Measurements from ENCODE around the gene PROKR1. TPM values are rescaled to one million over a fixed set of nuclear protein-coding genes. Genes with fewer than 3 reads are reported as not detected.
A peak's percentile ranks its signal among the peaks of the same experiment; 100 is the strongest.

PROKR1 gene
- not detected in 2 replicates for total RNA-seq (2012; rRNA removed)
- not detected in 2 replicates for polyA plus RNA-seq (2012; rRNA removed)
- polyA plus RNA-seq (2012; cell fraction: cytosol; rRNA removed), result not detected in 2 replicates
- not detected in 2 replicates for polyA plus RNA-seq (2012; cell fraction: nucleus; rRNA removed; ENCODE audit: low replicate concordance)
- Bru-seq, nascent RNA, result percentile 15 among the genes with signal in this experiment
- BruChase-seq, experiment 1, labeled RNA remaining after a 6-hour chase, result percentile 22 among the genes with signal in this experiment
- not detected for BruChase-seq, experiment 2, labeled RNA remaining after a 2-hour chase
- long read RNA-seq, full-length matches to known transcripts, result 1 of 1 reads
- long read RNA-seq, partial matches to known transcripts, result 0 of 1 reads
- long read RNA-seq, other reads (novel, unspliced or antisense), result 0 of 1 reads

- CTCF ChIA-PET, result no interaction called here
- no TSS peak for BruUV-seq (replicated peaks)
- in situ Hi-C loops (cut with MboI; ENCODE audit: low sequenced_read_pairs), result no loop called here
These were observed at the start of gene PROKR1 for GRCh38 chr2:68643011-68643873. Gene PROKR1 (plus strand): TSS chr2:68643579. CDS start chr2:68645822, 2,243 bp downstream.

More at GRCh38 chr2:68643011-68643873, at the start of gene PROKR1:
- Histone ChIP-seq H3K79me1 (ENCODE audit: low read depth in 1 of 2, low read length in 2 of 2) (no peaks in the 10 kb centered on the region), H4K5ac (ENCODE audit: low read depth, low read length) (no peak within 1 kb of the TSS), H3K14ac (replicated peaks; ENCODE audit: low read depth, low read length) (no peak within 1 kb of the TSS), H3K4me1 (ENCODE audit: control insufficient read depth, insufficient read depth, low read length) (peaks cover 4% of the 10 kb centered on the region), H4K8ac (ENCODE audit: low read depth in 2 of 2, low read length in 2 of 2) (no peak within 1 kb of the TSS), H2AK5ac (ENCODE audit: low read depth, low read length) (no peak within 1 kb of the TSS), H3K4me2 (ENCODE audit: low read depth, low read length) (peak within 1 kb of the TSS; percentile 71), H3K23ac (ENCODE audit: low read depth, low read length) (no peak within 1 kb of the TSS), H3K9ac (ENCODE audit: low read depth, low read length) (no peak within 1 kb of the TSS), H3K18ac (ENCODE audit: low read depth, low read length) (no peak within 1 kb of the TSS), H3K56ac (ENCODE audit: extremely low read depth, insufficient read depth, low read length) (no peak within 1 kb of the TSS), H3K27me3 (ENCODE audit: control insufficient read depth, insufficient read depth, low read length) (peaks cover 72% of the 10 kb centered on the region), H2BK5ac (ENCODE audit: low read depth, low read length, poor library complexity, severe bottlenecking) (no peak within 1 kb of the TSS), H2BK20ac (ENCODE audit: low read depth, low read length) (no peak within 1 kb of the TSS), H3K27ac (ENCODE audit: insufficient read depth, low read length) (no peak within 1 kb of the TSS), H3K9me3 (ENCODE audit: control insufficient read depth, insufficient read depth, low read length) (peaks cover 6% of the 10 kb centered on the region), H2AK9ac (replicated peaks; ENCODE audit: low read depth, low read length, poor library complexity) (peak within 1 kb of the TSS; percentile 23), H3K9me1 (ENCODE audit: insufficient read depth, low read length) (no peaks in the 10 kb centered on the region), H4K20me1 (ENCODE audit: insufficient read depth, low read length) (no peaks in the 10 kb centered on the region), H2BK15ac (ENCODE audit: low read depth, low read length) (no peak within 1 kb of the TSS), H2AFZ (replicated peaks; ENCODE audit: low read length, poor library complexity) (peak within 1 kb of the TSS; percentile 79), H2BK120ac (ENCODE audit: low read depth, low read length) (no peak within 1 kb of the TSS), H4K91ac (ENCODE audit: insufficient read depth, low read depth, low read length) (no peak within 1 kb of the TSS), H3K4me3 (ENCODE audit: insufficient read depth, low read depth, low read length) (peak within 1 kb of the TSS; percentile 41), H3K36me3 (ENCODE audit: control insufficient read depth, insufficient read depth, low read length) (no peaks in the 10 kb centered on the region), H3K4ac (ENCODE audit: low read depth, low read length) (no peak within 1 kb of the TSS)
- DNase-seq (no peak), ATAC-seq (ENCODE audit: low read depth) (peak; percentile 91)
- WGBS, 2 experiments (ENCODE audit: extremely low coverage in 2 of 2, insufficient read length in 1 of 2), result 1% methylated on average over 67 of the region's 86 CpGs; no CpG with 5 or more reads in 1 of the 2 experiments
- POLR2A ChIA-PET (ENCODE audit: unreplicated experiment), result no interaction called here
- intact Hi-C loops (cut with micrococcal nuclease) (no loop called here), dilution Hi-C loops (cut with HindIII; ENCODE audit: low sequenced_read_pairs, unreplicated experiment) (no loop called here)
- TF ChIP-seq, protein P1, sequence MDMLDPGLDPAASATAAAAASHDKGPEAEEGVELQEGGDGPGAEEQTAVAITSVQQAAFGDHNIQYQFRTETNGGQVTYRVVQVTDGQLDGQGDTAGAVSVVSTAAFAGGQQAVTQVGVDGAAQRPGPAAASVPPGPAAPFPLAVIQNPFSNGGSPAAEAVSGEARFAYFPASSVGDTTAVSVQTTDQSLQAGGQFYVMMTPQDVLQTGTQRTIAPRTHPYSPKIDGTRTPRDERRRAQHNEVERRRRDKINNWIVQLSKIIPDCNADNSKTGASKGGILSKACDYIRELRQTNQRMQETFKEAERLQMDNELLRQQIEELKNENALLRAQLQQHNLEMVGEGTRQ (IDR thresholded peaks at IDR 0.05; ENCODE audit: low read depth, low read length), result no peak
- no peak for TF ChIP-seq MAFK (IDR thresholded peaks at IDR 0.05; ENCODE audit: low read depth, low read length)
- TF ChIP-seq FOS (IDR thresholded peaks at IDR 0.05; ENCODE audit: low read depth, low read length), result no peak
- TF ChIP-seq CEBPB (IDR thresholded peaks at IDR 0.05; ENCODE audit: low read depth, low read length), result no peak
- no peak for TF ChIP-seq RAD21 (IDR thresholded peaks at IDR 0.05; ENCODE audit: low read length)
- no peak for TF ChIP-seq MAZ (IDR thresholded peaks at IDR 0.05; ENCODE audit: borderline replicate concordance, low read depth, low read length)
- TF ChIP-seq SMC3 (IDR thresholded peaks at IDR 0.05; ENCODE audit: low read depth, low read length), result no peak
- TF ChIP-seq RFX5 (IDR thresholded peaks at IDR 0.05; ENCODE audit: low read depth, low read length), result no peak

Measured in IMR-90 (cell line).